RPMI8226 (cell line): ENCODE results near the gene STATH.
"Not testable (repeated sequence)": the region's sequence is repeated elsewhere in the genome, so short reads cannot be mapped to it uniquely, and the experiment has no call there.

Source experiments
- DNase-seq: peaks from one replicate; pipeline ENCODE4 v3.0.0-alpha.2; 2015

The STATH gene, protein sequence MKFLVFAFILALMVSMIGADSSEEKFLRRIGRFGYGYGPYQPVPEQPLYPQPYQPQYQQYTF

DNA sequence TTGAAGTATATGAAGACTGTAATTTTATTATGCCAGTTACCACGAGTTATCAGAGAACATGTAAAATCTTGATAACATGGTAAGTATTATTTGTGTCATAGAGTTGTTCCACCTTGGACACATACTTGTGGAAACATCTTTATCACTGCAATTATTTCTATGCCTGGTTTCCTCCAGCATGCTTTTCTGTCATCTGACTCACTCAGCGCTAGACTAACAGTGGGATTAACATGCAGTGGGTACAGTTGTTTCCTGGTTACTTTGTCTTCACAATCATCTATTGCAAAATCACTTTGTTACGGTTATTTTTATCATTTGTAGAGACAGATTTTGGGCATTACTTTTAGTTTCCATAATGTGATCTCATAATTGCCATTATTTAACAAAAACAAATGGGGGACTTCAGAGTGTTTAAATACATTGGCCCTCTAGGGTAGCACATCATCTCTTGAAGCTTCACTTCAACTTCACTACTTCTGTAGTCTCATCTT is at the start of gene STATH:
Gene STATH (plus strand): TSS at position 441 of the 491 bp plus-strand sequence. CDS start 2,472 bp downstream, outside the sequence.
- DNase-seq, result no peak

DNA sequence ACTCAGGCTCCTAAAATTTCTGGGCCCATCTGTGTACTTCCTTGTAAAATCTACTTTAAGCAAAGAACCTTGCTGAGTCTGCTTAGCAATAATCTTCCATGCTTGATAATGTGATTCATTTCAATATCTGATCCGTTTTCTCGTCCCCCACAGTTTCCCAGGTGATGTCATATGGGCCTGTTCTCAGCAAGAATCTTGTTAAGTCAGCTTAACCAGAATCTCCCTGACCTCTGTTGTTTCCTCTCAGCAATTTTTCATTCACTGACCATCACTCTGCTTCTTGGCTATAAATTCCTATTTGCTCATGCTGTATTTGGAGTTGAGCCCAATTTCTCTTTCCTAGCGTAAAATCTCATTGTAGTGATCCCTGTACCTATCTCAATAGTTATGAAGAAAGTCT is 44.2 kb upstream of the STATH start:
- no peak for DNase-seq

DNA sequence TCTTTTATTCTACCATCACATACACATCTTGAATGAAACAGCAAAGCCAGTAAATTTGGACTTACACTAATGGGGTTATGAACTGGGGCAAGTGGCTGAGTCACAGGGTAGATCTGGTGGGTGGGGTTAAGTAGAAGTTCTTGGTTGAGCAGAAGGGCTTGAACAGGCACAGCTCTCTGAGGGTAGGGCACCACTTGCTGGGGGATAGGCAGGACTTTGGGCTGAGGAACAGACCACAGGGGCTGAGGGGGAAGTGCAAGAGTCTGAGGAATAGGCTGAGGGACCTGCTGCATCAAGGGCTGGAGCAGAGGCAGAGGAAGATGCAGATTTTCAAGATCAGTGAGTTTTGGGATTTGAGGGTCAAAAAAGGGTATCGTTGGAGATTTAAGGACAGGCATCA is 38.6 kb upstream of the STATH start:
- DNase-seq, result no peak

DNA sequence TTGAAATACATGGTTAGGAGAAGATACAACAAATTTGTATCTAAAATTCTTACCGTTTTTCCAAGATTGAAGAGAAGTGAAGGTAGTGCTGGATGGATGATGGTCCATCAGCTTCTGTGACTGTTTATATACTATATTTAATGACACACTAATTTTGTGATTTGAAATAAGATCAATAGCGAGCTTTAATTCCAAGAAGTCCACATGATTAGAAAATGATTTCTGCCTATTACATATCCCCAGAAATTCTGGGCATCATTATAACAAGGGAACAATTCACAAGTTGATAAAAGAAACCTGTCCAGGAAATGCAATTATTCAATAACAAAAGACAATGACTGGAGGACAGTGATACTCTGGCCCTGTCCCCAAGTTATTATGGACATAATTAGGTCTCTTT is 30.1 kb upstream of the STATH start, which contains the start of gene CSN2:
Gene CSN2 (minus strand): TSS at position 101 of the 400 bp plus-strand sequence. CDS start 4,733 bp downstream, outside the sequence.
- no peak for DNase-seq

DNA sequence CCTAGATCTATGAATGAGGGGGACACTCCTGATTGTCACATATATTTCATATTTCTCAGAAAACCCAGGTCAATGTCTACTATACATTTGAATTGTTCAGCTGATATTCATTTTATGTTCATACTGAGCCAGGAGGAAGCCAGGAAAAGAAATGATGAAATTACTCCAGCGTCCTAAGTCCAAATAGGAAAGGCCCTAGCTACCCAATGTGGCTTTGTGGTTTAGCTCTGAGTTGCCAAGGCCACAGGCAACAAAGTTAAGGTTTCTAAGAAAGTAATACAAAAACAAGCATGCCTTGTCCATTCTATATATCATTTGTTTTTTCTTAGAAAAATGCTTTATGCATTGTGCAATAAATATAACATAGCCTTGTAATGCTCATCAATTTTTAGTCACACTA is 25.7 kb upstream of the STATH start:
- DNase-seq, result no peak

DNA sequence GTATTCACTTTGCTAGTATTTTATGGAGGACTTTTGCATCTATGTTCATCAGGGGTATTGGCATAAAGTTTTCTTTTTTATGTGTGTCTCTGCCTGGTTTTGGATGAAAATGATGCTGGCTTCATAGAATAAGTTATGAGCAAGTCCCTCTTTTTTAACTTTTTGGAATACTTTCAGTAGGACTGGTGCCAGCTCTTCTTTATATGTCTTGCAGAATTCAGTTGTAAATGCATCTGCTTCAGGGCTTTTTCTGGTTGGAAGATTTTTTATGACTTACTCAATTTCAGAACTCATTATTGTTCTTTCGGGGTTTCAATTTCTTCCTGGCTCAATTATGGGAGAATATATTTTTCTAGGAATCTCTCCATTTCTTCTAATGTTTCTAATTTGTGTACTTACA is 21.1 kb upstream of the STATH start:
- DNase-seq, result no peak

DNA sequence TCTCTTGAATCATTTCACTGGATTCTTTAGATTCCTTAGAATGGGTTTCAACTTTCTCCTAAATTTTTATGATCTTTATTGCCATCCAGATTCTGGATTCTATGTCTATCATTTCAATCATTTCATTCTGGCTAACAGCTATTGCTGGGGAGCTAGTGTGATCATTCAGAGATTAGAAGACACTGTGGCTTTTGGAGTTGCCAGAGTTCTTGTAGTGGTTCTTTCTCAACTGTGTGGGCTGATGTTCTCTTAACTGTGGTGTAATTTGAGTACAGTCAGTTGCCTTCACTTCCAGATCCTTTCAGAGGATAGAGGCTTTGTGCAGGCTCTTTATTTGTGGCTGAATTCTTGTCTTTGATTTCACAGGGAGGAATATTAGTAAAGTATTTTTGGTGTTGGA is 18.2 kb upstream of the STATH start:
- DNase-seq, result no peak

DNA sequence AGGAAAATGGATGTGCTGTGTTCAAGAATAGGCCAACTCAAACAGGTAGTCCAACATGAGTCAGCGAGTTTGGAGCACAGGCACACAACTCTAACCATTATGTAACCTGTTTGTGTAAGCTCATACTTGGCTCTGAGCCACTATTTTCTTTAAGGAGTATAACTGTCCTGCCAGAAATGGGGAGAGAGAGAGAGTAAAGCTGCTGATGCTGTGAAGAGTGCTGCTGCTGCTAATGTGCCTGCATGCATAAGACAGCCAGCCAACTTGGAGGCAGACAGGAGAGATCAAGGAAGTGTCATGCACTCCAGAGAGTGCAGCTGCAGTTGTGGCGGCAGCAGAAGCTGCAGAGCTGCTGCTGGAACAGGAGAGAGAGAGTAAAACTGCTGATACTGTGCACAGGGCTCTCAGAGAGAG is 11.7 kb upstream of the STATH start:
- peak; percentile 92 for DNase-seq

DNA sequence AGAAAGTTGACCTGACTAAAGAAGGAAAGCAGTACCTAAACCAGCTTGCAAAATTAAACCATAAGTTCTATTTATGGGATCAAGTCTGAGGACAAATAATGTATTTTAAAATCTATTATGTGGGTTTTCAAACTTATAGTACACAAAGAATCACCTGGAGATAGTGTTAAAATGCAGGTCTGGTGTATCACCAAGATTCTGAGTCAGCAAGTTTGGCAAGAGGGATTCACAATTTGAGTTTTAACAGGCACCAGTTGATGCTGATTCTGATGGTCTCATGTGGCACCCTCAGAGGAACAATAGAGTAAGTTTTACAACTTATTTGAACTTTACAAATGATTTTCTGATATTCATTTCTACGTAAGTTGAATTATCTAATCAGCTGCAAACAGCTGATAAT is 9.1 kb upstream of the STATH start:
- no peak for DNase-seq

DNA sequence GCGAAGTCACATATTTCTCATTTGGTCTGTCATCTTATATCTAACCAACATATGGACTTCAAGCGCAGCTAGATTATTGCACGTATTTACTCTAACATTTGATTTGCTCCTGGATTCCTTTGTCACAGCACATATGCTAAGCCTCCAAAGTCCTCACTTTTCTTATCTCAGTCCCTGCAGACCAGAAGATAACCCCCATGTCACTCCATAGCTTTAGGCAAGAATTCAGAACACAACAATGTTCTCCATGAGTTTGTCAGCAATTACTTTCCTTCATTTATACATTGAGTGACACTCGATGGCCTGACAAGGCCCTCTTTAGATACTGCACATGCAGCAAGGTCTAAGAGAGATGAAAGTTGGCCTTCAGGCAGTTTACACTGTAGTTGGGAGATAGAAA is 4.8 kb upstream of the STATH start:
- no peak for DNase-seq

DNA sequence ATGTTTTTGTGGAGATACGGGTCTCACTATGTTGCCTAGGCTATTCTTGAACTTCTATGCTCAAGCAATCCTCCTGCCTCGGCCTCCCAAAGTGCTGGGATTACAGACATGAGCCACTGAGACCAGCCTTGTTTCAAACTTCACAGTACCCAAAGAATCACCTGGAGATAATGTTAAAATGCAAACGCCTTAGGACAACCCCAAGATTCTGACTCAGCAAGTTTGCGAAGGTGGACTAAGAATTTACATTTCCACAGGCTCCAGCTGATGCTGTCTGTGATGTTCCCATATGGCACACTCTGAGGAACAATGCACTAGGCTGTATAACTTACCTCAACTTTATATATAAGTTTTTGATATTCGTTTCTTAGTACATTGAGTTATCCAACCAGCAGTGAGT is 984 bp upstream of the STATH start:
- DNase-seq, result no peak

DNA sequence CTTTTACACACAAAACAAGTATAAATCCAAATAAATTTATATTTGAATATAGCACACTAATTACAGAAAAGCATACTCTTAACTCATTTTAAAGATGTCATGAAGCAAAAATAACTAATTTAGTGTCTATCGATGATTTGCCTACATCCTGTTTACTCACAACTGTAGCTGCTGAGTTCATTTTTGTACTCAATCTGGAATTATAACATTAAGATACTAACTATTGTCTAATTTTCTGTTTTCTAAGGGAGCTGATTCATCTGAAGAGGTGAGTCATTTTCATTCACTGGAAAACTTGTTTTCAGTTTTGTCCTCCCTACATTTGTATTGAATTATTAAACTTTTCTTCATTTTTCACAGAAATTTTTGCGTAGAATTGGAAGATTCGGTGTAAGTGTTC is 3.7 kb downstream of the STATH start:
- DNase-seq, result no peak

DNA sequence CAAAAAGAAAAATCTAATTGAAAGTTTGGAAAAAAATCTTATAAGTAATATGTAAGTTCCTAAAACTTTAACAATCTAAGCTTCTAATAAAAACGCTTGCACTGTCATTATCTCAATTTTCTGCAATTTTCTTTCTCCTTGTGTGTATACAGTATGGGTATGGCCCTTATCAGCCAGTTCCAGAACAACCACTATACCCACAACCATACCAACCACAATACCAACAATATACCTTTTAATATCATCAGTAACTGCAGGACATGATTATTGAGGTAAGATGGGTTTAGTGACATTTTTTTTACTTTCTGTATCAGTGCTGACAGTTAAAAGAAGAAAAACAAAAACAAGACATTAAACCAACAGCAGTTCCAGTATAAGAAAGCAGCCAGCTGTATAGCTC is 4.9 kb downstream of the STATH start:
- DNase-seq, result no peak

DNA sequence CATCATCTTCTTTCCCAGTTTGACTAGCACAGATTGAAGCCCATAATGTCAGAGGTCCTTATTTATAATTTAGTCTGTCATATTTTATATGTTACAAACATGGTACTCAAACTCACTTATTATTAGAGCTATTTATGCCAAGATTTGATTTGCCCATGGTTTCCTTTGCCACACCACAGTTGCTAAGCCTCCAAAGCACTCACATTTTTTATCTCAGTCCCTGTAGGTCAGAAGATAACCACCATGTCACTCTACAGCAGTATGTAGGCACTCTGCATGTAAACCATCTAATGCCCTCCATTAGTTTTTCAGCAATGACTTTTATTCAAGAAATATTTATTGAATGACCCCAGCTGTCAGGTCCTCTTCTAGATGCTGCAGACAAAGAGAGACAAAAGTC is 6.7 kb downstream of the STATH start:
- no peak for DNase-seq

DNA sequence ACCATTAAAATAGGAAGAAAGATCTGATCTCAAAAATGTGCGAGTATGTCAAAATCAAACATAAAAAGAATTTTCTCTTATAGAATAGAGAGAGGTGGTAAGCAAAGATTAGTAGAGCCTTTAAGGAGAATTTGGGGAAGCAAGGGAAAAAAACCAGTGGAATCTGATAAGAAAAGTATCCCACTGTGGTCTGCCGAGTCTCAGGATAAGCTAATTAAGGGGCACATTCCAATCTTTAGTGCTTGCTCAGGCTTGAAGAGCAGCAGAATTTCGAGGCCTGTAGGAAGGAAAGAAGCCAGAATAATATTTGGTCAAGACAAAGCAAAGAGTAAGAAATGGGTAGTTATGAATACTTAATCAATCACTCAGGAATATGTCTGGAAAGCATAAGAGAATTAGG is 13.0 kb downstream of the STATH start:
- DNase-seq, result no peak

DNA sequence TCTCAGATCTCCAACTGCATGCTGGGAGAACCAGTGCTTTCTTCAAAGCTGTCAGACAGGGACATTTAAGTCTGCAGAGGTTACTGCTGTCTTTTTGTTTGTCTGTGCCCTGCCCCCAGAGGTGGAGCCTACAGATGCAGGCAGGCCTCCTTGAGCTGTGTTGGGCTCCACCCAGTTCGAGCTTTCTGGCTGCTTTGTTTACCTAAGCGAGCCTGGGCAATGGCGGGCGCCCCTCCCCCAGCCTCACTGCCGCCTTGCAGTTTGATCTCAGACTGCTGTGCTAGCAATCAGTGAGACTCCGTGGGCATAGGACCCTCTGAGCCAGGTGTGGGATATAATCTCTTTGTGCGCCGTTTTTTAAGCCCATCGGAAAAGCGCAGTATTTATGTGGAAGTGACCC is 23.2 kb downstream of the STATH start:
- not testable (repeated sequence) for DNase-seq

DNA sequence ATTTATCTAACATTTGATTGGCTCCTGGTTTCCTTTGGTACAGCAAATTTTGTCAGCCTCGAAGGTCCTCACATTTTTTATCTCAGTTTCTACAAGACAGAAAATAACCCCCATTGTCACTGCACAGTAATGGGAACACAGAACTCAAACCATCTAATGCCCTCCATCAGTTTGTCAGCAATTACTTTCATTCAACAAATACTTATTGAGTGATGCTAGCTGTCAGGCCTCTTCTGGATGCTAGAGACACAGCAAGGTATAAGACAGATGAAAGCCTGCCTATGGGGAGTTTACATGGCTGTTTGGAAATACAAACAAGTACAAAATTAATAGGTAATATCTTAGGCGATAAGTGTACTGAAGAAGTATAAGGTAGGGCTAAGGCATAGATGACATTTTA is 27.5 kb downstream of the STATH start:
- DNase-seq, result no peak

DNA sequence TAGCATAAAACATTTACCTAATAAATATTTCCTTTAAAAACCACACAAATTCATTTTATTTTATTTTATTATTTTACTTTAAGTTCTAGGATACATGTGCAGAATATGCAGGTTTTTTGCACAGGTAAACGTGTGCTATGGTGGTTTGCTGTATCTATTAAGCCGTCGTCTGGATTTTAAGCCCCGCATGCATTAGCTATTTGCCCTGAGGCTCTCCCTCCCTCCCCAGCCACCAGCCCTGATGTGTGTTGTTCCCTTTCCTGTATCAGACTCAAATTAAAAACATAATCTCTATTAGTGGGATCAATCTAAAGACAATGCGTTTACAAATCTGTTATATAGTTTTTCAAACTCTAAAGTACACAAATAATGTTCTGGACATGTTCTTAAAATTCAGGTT is 31.2 kb downstream of the STATH start:
- no peak for DNase-seq

DNA sequence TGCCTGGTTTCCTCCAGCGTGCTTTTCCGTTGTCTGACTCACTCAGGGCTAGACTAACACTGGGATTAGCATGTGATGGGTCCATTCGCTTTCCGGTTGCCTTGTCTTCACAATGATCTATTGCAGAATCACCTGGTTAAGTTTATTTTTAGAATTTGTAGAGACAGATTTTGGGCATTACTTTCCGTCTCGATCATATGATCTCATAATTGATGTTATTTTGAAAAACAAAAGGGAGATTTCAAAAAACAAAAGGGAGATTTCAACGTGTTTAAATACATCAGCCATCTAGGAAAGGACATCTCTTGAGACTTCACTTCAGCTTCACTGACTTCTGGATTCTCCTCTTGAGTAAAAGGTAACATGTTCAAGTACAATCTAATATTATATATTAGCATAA is 32.4 kb downstream of the STATH start, which contains the start of gene HTN3:
Gene HTN3 (plus strand): TSS at position 301 of the 400 bp plus-strand sequence. CDS start 2,282 bp downstream, outside the sequence.
- DNase-seq, result not testable (repeated sequence)

DNA sequence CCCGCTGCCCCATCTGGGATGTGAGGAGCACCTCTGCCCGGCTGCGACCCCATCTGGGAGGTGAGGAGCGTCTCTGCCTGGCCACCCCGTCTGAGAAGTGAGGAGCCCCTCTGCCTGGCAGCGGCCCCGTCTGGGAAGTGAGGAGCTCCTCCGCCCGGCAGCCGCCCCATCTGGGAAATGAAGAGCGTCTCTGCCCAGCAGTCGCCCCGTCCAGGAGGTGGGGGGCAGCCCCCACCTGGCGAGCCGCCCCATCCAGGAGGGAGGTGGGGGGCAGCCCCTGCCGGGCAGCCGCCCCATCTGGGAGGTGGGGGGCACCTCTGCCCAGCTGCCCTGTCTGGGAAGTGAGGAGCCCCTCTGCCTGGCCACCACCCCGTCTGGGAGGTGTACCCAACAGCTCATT is 41.8 kb downstream of the STATH start:
- DNase-seq, result not testable (repeated sequence)

DNA sequence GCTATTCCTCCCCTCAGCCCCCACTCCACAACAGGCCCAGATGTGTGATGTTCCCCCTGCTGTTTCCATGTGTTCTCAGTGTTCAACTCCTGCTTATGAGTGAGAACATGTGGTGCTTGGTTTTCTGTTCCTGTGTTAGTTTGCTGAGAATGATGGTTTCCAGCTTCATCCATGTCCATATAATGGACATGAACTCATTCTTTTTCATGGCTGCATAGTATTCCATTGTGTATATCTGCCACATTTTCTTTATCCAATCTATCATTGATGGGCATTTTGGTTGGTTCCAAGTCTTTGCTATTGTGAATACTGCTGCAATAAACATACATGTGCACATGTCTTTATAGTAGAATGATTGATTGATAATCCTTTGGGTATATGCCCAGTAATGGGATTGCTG is 44.2 kb downstream of the STATH start:
- not testable (repeated sequence) for DNase-seq

DNA sequence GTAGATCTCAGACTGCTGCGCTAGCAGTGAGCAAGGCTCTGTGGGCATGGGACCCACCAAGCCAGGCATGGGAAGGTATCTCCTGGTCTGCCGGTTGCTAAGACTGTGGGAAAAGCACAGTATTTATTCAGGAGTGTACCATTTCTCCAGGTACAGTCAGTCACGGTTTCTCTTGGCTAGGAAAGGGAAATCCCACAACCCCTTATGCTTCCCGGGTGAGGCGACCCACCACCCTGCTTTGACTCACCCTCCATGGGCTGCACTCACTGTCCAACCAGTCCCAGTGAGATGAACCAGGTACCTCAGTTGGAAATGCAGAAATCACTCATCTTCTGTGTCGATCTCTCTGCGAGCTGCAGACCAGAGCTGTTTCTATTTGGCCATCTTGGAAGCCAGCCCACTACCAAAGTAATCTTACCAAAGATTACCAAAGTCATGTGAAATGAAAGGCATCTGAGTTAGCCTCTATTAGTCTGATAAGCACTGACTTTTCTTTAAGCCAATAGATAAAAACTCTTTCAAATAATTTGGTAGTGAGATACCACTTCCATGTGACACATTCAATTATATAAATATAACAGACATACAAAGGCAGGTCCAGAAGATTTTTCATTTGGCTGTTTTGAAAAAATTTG is 46.0 kb downstream of the STATH start:
- no peak for DNase-seq

DNA sequence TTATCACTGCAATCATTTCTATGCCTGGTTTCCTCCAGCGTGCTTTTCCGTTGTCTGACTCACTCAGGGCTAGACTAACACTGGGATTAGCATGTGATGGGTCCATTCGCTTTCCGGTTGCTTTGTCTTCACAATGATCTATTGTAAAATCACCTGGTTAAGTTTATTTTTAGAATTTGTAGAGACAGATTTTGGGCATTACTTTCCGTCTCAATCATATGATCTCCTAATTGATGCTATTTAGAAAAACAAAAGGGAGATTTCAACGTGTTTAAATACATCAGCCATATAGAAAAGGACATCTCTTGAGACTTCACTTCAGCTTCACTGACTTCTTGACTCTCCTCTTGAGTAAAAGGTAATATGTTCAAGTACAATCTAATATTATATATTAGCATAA is 54.4 kb downstream of the STATH start, which contains the start of gene HTN1:
Gene HTN1 (plus strand): TSS at position 301 of the 400 bp plus-strand sequence. CDS start 2,639 bp downstream, outside the sequence.
- DNase-seq, result not testable (repeated sequence)
